Fibroblast of skin of left quadriceps (primary cell): ENCODE results near the gene SNTG2.
"Not testable (repeated sequence)": the region's sequence is repeated elsewhere in the genome, so short reads cannot be mapped to it uniquely, and the experiment has no call there.

Experiments
- DNase-seq, 2 experiments: peaks; one replicate each; pipeline ENCODE4 v3.0.0-alpha.2; 2013; ENCODE audit warnings: low read depth in 2 of 2

The SNTG2 gene

DNA sequence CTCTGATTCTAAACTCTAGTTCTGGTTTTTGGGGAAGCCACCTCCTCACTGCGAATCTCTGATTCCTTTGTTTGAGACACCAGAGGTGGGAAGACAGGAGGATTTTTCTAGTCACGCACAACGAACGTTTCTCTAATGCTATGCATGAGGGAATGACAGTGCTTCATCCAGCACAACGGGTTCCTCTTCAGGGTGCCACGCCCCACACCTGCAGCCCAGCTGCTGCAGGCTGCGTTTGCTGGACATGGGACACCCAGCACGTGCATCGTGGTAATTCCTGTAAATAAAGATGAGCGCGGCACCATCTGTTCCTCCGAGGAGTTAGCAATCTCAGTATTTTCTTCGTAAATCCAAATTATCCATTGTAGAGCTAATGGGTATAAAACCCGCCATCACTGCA, 425.1 kb downstream of the SNTG2 start:
- DNase-seq = no peak

DNA sequence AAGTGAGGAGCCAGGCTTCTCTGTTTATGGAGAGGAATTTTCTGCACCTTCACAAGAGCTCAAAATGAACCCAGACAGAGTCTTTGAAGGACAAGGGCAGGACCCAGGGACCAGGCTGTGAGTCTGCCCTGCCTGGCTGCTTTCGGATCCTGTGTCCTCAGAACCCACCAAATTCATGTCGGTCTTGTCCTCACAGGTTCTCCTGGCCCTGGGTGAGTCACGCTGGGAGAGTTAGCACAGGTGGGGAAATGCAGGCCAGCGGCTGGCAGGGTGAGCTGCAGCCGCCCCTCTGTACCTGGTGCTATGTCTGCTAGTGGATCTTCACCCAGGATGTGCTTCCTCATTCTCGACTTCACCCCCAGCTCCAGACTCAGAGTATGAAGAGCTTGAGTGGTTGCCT, 426.8 kb downstream of the SNTG2 start:
- DNase-seq = no peak

DNA sequence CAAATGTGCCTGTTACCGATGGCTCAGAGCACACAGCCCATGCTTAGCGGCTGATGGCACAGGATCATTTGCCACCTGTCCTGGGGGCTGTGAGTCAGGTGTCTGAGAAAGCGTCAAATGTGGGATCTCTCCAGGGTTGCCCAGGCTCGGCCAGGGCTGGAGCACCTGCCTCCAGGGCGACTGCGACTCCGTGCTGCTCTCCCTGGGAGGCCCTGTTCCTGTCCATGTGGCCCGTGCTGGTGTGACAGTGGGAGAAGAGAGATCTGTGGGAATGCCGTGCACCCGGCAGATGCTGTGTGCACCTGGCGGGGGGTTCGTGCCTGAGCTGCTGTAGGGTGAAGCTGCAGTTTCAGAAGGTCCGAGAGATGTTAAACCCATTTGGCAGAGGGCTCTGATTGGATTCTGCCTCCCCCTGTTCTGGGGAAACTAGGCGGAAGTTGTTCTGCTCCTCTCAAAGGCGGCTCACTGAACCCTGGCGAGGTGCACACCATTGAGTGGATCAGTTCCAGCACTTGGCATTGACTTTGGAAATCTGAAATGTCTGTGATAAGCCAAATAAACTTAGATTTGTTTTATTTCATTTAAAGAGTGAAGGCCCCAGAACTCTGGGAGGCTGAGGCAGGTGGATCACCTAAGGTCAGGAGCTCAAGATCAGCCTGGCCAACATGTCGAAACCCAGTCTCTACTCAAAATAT, 428.0 kb downstream of the SNTG2 start:
- DNase-seq = no peak

DNA sequence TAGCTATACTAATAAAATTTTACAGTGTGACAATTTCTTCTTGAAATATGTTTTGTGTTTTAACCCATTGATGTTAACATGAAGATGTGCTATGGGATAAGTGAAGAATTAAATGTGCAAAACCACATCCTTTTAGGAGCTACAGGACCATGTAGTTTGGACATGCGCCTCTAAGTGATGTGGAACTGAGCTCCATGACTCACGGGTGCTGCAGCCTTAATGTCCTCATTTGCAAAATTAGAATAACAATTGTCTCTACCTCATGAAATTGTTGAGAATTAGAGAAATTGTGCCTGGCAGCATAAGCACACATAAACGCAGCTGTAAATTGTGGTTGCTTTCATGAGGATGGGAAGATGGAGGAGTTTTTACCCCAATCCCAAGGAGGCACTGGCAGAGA, 431.0 kb downstream of the SNTG2 start:
- DNase-seq = no peak

DNA sequence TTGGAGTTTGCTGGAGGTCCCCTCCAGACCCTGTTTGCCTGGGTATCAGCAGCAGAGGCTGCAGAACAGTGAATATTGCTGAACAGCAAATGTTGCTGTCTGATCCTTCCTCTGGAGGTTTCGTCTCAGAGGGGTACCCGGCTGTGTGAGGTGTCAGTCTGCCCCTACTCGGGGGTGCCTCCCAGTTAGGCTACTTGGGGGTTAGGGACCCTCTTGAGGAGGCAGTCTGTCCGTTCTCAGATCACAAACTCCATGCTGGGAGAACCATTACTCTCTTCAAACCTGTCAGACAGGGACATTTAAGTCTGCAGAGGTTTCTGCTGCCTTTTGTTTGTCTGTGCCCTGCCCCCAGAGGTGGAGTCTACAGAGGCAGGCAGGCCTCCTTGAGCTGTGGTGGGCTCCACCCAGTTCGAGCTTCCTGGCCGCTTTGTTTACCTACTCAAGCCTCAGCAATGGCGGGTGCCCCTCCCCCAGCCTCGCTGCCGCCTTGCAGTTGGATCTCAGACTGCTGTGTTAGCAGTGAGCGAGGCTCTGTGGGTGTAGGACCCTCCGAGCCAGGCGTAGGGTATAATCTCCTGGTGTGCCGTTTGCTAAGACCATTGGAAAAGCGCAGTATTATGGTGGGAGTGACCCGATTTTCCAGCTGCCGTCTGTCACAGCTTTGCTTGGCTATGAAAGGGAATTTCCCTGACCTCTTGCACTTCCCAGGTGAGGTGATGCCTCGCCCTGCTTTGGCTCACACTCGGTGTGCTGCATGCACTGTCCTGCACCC, 437.5 kb downstream of the SNTG2 start:
- not testable (repeated sequence) for DNase-seq

DNA sequence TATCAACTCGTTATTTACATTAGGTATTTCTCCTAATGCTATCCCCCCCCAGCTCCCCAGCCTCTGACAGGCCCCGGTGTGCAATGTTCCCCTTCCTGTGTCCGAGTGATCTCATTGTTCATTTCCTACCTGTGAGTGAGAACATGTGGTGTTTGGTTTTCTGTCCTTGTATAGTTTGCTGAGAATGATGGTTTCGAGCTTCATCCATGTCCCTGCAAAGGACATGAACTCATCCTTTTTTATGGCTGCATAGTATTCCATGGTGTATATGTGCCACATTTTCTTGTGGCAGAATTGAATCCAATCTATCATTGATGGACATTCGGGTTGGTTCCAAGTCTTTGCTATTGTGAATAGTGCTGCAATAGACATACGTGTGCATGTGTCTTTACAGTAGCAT, 439.5 kb downstream of the SNTG2 start:
- DNase-seq = not testable (repeated sequence)

DNA sequence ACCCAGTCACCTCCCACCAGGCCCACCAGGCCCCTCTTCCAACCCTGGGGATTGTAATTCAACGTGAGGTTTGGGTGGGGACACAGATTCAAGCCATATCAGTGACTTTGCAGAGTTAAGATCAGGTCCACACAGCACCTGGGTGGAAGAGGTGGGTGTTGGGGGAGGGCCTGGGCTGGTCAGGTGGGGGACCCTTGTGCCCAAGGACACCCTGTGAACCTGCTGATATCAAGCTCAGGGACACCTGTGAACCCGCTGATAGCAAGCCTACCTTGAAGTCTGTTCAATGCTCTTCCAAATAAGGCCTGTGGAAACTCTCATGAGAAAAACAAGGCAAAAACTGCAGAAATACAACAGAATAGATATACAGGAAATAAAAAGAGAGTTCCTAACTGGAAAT, 442.7 kb downstream of the SNTG2 start:
- DNase-seq = no peak

DNA sequence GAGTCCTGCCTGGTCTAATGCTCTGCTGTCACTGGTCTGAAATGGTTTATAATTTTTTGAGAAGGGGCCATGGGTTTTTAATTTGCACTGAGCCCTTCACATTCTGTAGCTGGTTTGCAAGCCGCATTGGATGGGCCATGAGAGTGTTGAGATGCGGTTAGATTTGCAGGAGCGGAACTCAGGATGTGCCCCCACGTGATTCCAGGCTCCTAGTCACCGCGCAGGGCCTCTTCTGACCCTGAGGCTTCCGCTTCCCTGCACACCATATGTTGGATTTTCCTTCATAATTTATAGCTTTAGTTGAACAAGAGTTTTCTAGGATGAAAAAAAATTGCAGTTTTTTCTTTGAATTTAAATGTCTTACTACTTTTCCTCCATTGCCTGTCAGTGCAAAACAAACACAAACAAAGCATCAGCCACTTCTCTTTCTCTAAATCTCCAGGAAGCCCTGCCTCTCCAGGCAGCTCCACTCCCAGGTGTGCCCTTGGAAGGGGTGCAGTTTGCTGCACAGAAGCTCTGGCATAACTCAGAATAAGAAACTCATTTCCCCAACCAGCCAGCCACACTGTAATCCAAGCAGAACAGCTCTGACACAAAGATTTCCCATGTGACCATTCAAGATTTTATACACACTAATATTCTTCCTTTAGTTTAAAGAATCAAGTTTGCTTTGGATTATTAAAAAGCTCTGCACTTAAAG, 444.2 kb downstream of the SNTG2 start:
- DNase-seq = no peak

DNA sequence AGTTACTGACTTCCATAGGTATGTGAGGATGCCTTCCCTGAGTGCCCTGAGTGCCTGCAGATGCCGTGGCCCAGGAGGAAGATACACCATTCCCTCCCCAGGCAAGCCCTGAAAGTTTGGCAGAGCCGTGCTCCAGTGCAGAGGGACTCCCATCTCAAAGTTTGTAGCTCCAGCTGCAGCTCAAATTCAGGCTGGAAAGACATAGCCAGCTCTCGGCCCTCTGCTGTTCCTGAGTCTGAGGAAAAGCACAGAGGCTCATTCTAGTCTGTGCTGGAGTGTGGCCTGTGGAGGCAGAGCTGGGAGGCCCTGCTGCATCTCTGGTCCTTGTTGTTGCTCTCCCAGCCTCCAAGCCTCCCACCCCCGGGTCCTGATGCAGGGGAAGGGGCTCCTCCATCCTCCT, 446.7 kb downstream of the SNTG2 start:
- DNase-seq = no peak

DNA sequence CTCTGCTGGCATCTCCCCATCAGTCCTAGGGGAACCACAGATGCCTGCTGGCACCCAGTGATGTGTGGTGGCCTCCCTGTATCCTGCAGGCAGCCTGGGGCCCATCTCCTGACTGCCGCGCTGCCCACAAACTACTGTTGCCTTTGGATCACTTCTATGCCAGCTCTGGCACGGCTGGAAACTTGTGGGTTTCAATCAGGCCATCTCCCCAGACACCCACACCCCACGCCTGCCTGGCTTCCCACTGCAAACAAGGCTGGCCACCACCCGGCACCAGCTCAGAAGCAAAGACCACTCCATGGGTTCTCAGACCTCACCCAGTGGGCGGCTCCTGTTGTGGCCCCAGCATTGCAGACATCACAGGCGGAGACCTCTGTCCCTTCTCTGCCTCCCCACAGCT, 447.5 kb downstream of the SNTG2 start:
- DNase-seq = no peak

DNA sequence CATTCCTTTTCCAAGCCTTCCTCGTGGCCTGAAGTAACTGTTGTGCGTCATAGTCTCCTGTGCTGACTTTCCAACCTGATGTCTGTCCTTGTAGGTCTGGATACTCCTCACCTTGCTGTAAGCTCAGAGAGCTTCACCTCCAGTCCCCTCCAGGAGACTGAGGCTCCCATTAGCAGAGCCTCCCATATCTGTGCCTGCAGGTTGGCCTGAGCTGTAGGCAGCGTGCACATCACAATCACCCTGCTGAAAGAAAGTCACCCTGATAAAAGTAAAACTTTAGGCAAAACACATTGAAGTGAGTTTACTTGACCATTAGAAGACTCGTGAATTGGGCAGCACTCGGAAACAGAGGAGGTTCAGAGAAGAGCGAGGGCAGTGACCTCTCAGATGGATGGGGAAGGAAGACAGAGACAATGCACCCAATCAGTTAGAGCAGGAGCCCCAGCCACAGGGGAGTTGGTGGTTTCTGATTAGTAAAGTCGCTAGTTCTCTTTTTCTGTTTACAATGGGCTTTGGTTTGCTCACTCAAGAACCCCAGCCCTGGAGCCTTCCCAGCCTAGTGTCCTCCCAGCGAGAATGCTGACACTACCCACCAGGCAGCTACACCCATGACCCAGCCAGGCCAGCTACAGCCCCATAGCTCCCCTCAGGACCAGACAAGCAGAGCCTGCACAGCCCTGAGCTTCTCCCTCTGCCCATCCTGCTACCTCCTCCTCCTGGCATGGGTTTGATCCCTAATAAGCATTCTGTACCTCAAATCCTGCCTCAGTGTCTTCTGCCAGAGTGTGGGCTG, 450.5 kb downstream of the SNTG2 start:
- no peak for DNase-seq

DNA sequence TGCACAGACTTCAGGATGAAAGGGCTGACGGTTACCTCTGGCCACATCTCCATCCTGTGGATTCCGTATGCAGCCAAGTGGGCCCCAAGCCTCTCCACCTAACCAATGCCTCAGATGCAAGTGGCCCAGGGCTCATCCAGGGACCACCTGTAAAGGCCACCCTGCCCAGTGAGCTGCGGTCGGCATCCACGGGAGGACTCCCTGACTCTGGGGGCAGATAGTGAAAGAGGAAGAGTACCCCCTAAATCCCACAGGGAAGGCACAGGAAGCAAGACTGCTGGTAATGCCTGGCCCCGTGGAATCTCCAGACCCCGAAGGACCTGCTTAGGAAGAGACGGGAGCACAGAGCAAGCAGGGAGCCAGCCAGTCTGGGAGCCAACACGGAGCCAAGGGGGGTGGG, 451.4 kb downstream of the SNTG2 start:
- no peak for DNase-seq

DNA sequence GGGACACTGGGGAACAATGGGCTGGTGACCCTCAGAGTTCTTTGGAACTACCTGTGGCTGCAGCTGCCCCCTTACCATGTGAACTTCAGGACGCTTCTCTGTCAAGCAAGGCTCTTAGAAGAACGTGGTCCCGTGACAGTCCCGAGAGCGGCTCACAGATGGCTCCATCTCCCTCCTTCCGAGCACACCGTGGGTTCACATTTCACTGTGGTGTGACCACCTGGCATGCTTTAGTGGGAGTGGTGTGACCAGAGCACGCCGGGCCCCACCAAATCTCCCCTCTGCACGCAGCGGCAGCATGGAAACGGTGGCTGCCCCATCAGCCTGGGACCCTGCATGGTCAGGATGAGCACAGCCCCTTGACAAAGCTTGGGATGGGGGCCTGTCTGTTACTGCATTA, 452.9 kb downstream of the SNTG2 start:
- no peak for DNase-seq

DNA sequence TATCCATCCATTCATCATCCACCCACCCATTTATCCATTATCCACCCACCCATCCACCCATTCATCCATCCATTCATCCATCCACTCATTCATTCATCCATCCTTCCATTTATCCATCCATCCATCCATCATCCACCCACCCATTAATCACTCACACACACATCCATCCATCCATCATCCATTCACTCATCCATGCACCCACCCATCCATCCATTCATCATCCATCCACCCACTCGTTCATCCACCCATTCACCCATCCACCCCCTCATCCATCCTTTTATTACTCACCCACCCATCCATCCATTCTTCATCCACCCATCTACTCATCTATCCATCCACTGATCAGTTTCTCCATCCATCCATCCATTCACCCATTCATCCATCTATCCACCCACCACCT, 454.5 kb downstream of the SNTG2 start:
- DNase-seq = no peak

DNA sequence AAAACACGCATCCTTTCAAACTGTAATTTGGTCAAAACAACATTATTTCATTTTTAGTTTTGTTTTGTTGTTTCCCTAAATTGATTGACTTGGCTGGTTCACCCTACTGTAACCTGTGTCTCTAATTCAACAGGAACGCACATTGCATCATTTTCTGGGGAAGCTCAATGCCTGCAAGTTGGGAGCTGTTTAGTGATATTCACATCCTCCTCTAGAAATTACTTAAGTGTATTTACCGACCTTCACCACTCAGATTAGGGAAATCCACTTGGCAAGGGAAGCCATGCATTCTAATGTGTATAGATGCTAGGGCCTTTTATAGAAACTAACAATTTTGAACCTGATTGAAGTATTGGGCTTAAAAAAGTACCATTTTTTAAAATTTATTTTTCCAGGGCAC, 455.3 kb downstream of the SNTG2 start:
- DNase-seq = no peak

DNA sequence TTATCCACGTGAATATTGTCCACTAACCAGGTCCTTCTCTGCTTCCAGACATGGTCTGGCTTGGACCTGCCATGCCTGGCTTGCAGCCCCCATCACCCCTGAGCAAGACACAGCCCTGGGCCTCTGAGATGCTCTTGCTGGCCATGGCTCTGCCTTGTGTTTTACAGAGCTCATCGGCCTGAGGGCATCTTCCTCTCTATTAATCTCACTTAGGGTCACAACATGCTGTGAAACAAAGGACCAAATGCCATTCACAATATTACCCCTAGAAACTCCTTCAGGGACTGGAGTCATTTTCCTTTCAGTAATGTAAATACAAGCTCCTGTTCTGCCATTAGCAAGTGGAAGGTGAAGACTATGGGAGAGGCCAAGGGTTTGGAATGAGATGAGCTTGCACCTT, 455.8 kb downstream of the SNTG2 start:
- DNase-seq = no peak

DNA sequence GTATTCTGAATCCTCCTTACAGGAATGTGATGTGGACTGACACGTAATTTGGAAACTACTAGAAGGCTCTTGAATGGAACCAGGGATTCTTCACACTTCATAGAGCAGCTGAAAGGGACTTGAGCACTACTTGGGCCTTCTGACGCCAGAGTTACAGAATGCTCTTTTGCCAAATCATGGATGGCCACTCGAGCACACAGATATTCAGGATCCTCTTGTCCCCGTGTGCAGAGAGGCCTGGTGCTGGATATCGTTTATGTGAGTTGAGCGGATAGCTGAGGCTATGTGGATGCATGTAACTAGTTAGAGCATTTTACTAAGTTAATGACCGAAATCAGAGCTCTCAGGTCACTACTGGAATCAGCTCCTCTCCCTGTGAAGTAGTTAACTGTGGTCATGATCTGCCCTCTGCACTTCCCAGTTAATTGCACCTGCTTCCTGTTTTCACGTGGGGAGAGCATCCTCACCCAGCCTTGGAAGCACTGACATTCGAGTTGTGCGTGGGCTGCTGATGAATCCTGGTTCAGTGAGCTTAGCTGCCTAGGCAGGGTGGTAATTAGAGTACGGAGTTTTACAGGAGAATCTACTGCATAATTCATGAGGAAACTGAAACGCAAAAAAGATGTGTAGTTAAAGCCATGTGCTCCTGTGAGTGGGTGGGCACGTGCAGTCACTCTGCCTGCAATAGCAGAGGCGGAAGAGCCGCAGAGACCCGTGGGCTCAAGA, 457.5 kb downstream of the SNTG2 start:
- no peak for DNase-seq

DNA sequence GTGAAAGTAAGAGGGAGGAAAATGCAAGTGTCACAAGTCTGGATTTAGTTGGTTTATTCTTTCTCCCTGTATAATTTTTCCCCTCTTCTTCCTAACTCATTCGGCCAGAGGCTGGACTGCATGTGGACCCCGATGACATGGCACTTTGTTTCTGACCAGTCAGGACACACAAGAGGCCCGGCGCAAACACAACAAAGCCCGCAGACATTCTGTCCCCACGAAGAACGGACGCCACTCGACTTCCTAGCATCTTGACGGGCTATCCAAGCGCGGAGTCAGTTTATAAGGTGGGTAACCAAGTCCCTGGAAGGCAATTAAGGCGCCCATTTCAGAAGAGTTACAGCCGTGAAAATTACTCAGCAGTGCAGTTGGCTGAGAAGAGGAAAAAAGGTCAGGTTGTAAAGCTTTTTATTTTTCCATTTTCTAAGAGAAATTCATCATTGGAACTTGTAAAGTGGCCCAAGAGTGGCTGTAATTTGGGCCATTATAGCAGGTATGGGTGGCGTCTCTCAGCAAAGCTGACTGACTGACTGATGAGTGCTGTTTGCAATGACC, 462.6 kb downstream of the SNTG2 start, which contains the start of gene TPO:
Gene TPO (plus strand): TSS at position 308 of the 555 bp plus-strand sequence. CDS start 946 bp downstream, outside the sequence.
- DNase-seq = no peak

DNA sequence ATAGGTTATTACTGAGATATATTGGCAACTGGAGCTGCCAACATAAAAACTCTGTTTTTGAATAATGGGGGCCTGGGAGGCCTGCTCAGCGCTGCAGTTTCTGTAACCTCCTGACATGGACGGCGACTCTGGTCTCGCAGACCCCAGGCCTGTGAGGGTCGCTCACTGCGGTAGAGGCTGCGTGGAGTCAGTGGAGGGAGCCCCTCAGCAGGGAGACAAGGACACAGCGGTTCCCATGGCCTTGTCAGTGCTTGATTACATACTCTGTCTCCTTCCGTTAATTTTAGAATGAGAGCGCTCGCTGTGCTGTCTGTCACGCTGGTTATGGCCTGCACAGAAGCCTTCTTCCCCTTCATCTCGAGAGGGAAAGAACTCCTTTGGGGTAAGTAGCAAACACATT, 463.5 kb downstream of the SNTG2 start:
- DNase-seq = no peak

DNA sequence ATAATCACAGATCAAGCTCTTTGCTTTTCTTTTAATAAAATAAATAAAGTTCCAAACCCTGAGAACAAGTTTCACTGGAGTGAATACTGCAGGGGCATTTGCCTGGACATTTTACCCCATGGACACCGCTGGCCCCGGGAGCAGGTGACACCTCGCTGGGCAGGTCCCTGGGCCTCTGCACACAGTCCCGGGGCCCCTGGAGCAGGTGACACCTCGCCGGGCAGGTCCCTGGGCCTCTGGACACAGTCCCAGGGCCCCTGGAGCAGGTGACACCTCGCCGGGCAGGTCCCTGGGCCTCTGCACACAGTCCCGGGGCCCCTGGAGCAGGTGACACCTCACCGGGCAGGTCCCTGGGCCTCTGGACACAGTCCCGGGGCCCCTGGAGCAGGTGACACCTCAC, 464.3 kb downstream of the SNTG2 start:
- DNase-seq = not testable (repeated sequence)

DNA sequence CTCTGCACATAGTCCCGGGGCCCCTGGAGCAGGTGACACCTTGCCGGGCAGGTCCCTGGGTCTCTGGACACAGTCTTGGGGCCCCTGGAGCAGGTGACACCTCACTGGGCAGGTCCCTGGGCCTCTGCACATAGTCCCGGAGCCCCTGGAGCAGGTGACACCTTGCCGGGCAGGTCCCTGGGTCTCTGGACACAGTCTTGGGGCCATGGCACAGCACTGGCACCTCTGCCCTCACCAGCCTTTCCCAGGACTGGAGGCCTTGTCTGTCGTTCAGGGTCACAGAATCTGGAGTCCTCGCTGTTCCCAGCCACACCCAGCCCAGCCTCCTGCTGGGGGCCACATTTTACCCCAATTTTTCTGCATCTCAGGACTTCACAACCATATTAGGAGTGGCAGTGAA, 464.9 kb downstream of the SNTG2 start:
- DNase-seq = no peak
